Stimulated activated CD4-positive, alpha-beta T cell treated with anti-CD3 and anti-CD28 coated beads, Interleukin-15, amount 100 ng/mL, for 1 hour (primary cell): ENCODE data around the gene GSTT4.
"Not testable (repeated sequence)": the region's sequence is repeated elsewhere in the genome, so short reads cannot be mapped to it uniquely, and the experiment has no call there.

Experiments
- DNase-seq, 2 donors: peaks; one replicate each; pipeline ENCODE4 v3.0.0-alpha.2; 2020; ENCODE audit warnings: low read depth in 1 of 2, low spot score in 1 of 2

Gene GSTT4

GRCh38 chr22:23954193-23954990 lies 50.9 kb downstream of the GSTT4 start:
- DNase-seq = not testable (repeated sequence)

GRCh38 chr22:23953485-23953884 lies 51.8 kb downstream of the GSTT4 start:
- not testable (repeated sequence) for DNase-seq

GRCh38 chr22:23952794-23953405 lies 52.4 kb downstream of the GSTT4 start:
- not testable (repeated sequence) for DNase-seq

- DNase-seq = not testable (repeated sequence)
These were observed 53.9 kb downstream of the GSTT4 start for GRCh38 chr22:23951383-23951782.

- not testable (repeated sequence) for DNase-seq
These were observed 55.5 kb downstream of the GSTT4 start for GRCh38 chr22:23949764-23950163.
